Parathyroid adenoma (tissue), 2 donors: ENCODE measurements around the gene FGD3.

ENCODE experiments used
- H2AFZ ChIP-seq: fragments of 300-600 bp; sonication (generic); one replicate; pipeline ENCODE4 v1.7.0; 2017; ENCODE audit warnings: antibody characterized with exemption, mild to moderate bottlenecking
- H3K27ac ChIP-seq: fragments of 300-600 bp; sonication (generic); one replicate; pipeline ENCODE4 v1.7.0; 2017
- H3K27me3 ChIP-seq: fragments of 300-600 bp; sonication (generic); one replicate; pipeline ENCODE4 v1.7.0; 2017; ENCODE audit warnings: low read length; ENCODE audit not compliant: control insufficient read depth, insufficient read depth
- H3K36me3 ChIP-seq: fragments of 300-600 bp; sonication (generic); one replicate; pipeline ENCODE4 v1.7.0; 2017; ENCODE audit warnings: low read length; ENCODE audit not compliant: control insufficient read depth, insufficient read depth
- H3K4me1 ChIP-seq: fragments of 300-600 bp; sonication (generic); one replicate; pipeline ENCODE4 v1.7.0; 2017; ENCODE audit warnings: control low read depth
- H3K4me2 ChIP-seq: fragments of 300-600 bp; sonication (generic); one replicate; pipeline ENCODE4 v1.7.0; 2017; ENCODE audit warnings: low read length
- H3K4me3 ChIP-seq: fragments of 300-600 bp; sonication (generic); one replicate; pipeline ENCODE4 v1.7.0; 2017; ENCODE audit warnings: low read depth, low read length
- H3K79me2 ChIP-seq: fragments of 300-600 bp; sonication (generic); one replicate; pipeline ENCODE4 v1.7.0; 2017; ENCODE audit warnings: control low read depth
- H3K9ac ChIP-seq: fragments of 300-600 bp; sonication (generic); one replicate; pipeline ENCODE4 v1.7.0; 2017; ENCODE audit warnings: mild to moderate bottlenecking
- H3K9me3 ChIP-seq: fragments of 300-600 bp; sonication (generic); one replicate; pipeline ENCODE4 v1.7.0; 2017; ENCODE audit warnings: low read length; ENCODE audit not compliant: control insufficient read depth
- CTCF ChIP-seq: fragments of 300-600 bp; sonication (generic); IDR thresholded peaks from one replicate; pipeline ENCODE4 v1.7.0; 2017; ENCODE audit warnings: antibody characterized with exemption, mild to moderate bottlenecking
- donor health status: primary hyperparathyroidism.

The FGD3 gene

GRCh38 chr9:92982130-92982529 lies 34.8 kb downstream of the FGD3 start:
- H3K27ac ChIP-seq: no peak overlapping the region
- no peaks in the 10 kb centered on the region for H3K9me3 ChIP-seq
- peaks cover 3% of the 10 kb centered on the region for H3K36me3 ChIP-seq
- H3K9ac ChIP-seq: no peak overlapping the region
- H2AFZ ChIP-seq: no peak overlapping the region
- no peak overlapping the region for H3K4me3 ChIP-seq
- no peaks in the 10 kb centered on the region for H3K27me3 ChIP-seq
- no peak for TF ChIP-seq CTCF
- no peak overlapping the region for H3K4me2 ChIP-seq
- H3K79me2 ChIP-seq: no peaks in the 10 kb centered on the region
- no peaks in the 10 kb centered on the region for H3K4me1 ChIP-seq

DNA sequence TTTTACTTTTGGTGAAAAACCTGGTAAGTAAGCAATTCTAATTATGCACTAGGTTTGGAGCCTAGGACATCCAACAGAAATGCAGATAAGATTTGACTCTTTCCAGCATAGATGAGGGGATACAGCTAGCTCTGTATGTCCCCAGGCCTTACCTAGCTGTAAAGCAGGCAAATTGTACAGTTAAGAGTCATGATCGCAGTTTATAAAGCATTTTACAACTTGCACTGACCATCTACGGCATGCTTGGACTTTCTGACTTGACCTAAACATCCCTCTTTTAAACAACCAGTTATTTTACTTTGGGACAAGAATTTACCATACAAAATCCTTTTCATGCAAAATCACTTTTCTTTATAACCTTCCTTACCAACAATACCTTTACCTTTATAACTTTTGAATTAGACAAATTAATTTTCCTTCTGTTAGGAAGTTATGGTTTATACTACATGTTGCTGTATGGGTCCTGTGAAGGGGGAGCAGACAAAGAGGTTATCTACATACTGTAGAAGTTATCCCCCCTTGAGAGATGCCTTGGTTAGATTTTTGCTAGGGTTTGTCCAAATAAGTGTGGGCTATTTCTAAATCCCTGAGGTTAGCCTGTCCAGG lies 36.8 kb downstream of the FGD3 start:
- Histone ChIP-seq H3K36me3 (peaks cover 3% of the 10 kb centered on the region), H3K9ac (no peak overlapping the region), H3K4me3 (no peak overlapping the region), H3K27me3 (no peaks in the 10 kb centered on the region), H2AFZ (no peak overlapping the region), H3K79me2 (no peaks in the 10 kb centered on the region), H3K4me1 (no peaks in the 10 kb centered on the region), H3K9me3 (no peaks in the 10 kb centered on the region), H3K27ac (no peak overlapping the region), H3K4me2 (no peak overlapping the region)
- TF ChIP-seq CTCF: no peak

GRCh38 chr9:92984976-92985375 lies 37.7 kb downstream of the FGD3 start:
- Histone ChIP-seq H3K79me2 (no peaks in the 10 kb centered on the region), H3K4me3 (no peak overlapping the region), H3K36me3 (peaks cover 3% of the 10 kb centered on the region), H3K4me2 (no peak overlapping the region), H3K9me3 (no peaks in the 10 kb centered on the region), H3K4me1 (no peaks in the 10 kb centered on the region), H2AFZ (no peak overlapping the region), H3K9ac (no peak overlapping the region), H3K27me3 (no peaks in the 10 kb centered on the region), H3K27ac (no peak overlapping the region)
- TF ChIP-seq CTCF: no peak

- Histone ChIP-seq H3K79me2 (no peaks in the 10 kb centered on the region), H3K4me2 (no peak overlapping the region), H3K4me1 (no peaks in the 10 kb centered on the region), H2AFZ (no peak overlapping the region), H3K9ac (no peak overlapping the region), H3K4me3 (no peak overlapping the region), H3K27ac (no peak overlapping the region), H3K36me3 (peaks cover 3% of the 10 kb centered on the region), H3K9me3 (no peaks in the 10 kb centered on the region), H3K27me3 (no peaks in the 10 kb centered on the region)
- TF ChIP-seq CTCF: no peak
Measured at GRCh38 chr9:92986176-92987119, 39.1 kb downstream of the FGD3 start.
